GM23338 (cell line): ENCODE results near the gene TIGAR.

Experiments
- CTCF ChIP-seq, 2 experiments: fragments of 200-600 bp in 1 of 2; sonication (generic) in 1 of 2; conservative IDR thresholded peaks; 2 replicates each; pipeline versions ENCODE4 v1.5.1 to v1.6.1; 2016 to 2017; ENCODE audit warnings: antibody characterized with exemption in 2 of 2, low read depth in 2 of 2, mild to moderate bottlenecking in 2 of 2, moderate library complexity in 1 of 2
- EZH2 ChIP-seq: fragments of 200-600 bp; sonication (generic); IDR thresholded peaks from one replicate; pipeline ENCODE4 v1.8.0; 2017; ENCODE audit warnings: antibody characterized with exemption, mild to moderate bottlenecking, low read depth; ENCODE audit not compliant: unreplicated experiment
- POLR2AphosphoS5 ChIP-seq: IDR thresholded peaks from 2 replicates; pipeline ENCODE4 v1.6.1; 2016; ENCODE audit warnings: antibody characterized with exemption, low read depth
- TF ChIP-seq, protein P1 (sequence below): IDR thresholded peaks from one replicate; pipeline ENCODE4 v1.6.1; 2018; ENCODE audit warnings: antibody characterized with exemption; ENCODE audit not compliant: unreplicated experiment

DNA sequence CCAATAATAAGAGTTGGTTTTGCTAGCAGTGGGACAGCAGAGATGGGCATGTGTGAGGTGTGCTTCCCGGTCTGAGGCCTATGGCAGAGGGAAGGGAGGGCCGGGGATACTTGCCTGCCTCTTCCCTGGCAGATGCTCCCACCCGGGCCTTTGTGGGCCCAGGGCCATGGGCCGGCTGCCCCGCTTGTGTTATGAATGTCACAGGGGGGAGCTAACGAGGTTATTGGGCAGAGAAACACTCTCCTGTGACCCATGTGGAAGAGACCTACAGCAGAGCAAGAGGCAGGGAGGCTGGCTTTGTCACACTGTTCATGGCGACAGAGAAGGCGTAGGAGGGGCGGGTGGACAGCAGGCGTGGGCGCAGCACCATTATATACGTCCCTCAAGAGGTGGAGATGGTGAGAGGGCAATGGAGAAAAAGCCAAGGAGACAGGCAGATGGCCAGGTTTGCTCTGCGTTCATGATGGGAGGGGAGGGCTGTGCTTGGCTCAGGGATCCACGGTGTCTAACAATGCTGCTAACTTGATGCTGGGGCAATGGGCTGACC lies 34.2 kb upstream of the TIGAR start:
- no peak for TF ChIP-seq CTCF (conservative IDR thresholded peaks at IDR 0.05; ENCODE audit: low read depth in 2 of 2)
- no peak for TF ChIP-seq POLR2AphosphoS5
- TF ChIP-seq, protein P1, sequence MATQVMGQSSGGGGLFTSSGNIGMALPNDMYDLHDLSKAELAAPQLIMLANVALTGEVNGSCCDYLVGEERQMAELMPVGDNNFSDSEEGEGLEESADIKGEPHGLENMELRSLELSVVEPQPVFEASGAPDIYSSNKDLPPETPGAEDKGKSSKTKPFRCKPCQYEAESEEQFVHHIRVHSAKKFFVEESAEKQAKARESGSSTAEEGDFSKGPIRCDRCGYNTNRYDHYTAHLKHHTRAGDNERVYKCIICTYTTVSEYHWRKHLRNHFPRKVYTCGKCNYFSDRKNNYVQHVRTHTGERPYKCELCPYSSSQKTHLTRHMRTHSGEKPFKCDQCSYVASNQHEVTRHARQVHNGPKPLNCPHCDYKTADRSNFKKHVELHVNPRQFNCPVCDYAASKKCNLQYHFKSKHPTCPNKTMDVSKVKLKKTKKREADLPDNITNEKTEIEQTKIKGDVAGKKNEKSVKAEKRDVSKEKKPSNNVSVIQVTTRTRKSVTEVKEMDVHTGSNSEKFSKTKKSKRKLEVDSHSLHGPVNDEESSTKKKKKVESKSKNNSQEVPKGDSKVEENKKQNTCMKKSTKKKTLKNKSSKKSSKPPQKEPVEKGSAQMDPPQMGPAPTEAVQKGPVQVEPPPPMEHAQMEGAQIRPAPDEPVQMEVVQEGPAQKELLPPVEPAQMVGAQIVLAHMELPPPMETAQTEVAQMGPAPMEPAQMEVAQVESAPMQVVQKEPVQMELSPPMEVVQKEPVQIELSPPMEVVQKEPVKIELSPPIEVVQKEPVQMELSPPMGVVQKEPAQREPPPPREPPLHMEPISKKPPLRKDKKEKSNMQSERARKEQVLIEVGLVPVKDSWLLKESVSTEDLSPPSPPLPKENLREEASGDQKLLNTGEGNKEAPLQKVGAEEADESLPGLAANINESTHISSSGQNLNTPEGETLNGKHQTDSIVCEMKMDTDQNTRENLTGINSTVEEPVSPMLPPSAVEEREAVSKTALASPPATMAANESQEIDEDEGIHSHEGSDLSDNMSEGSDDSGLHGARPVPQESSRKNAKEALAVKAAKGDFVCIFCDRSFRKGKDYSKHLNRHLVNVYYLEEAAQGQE, result no peak
- TF ChIP-seq EZH2, result no peak
